ENCODE data around the gene ACTR3C. TPM values are rescaled to one million over a fixed set of nuclear protein-coding genes. Genes with fewer than 3 reads are reported as not detected.
A peak's percentile ranks its signal among the peaks of the same experiment; 100 is the strongest.

ACTR3C gene
- total and polyA plus RNA-seq, 3 donors from 2014 or later = 6.1 to 13.0 (median 12.2) TPM

GRCh38 chr7:150367677-150368095 is 44.3 kb upstream of the ACTR3C start:
- intact Hi-C loops (cut with DNase I; ENCODE audit: low total_unique reads) = no loop called here

DNA sequence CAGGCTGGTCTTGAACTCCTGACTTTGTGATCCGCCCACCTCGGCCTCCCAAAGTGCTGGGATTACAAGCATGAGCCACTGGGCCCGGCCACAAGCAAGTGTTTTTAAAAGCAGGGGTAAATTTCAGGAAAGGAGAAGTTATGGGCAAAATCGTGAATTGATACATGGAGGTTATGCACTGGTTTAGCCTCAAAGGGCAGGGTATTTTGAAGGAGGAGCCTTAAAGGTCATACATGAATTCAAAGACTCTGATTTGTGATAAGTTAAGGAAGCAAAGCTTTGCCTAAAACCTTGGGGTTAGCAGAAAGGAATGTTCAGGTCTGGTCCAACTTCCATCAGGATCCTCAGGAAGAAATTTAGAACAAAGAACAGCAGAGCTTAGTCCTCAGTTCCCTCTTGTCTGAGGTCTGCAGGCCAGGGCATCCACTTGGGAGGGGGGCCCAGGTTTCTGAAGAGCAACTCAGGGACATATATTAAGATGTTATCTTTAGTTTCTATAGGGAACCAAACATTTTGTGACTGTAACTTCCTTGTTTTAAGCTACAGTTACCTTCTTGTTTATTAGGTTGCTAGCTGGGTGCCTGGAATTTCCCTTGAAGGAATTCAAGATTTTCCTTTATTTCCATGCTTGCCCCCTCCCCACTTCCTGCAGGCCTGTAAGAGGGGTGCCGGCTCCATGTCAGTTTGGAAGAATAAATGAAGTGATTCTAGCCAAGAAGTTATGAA is 42.5 kb upstream of the ACTR3C start:
- no peak for DNase-seq
- Histone ChIP-seq H3K27ac (no peak overlapping the region), H3K4me1 (peaks cover 15% of the 10 kb centered on the region), H3K36me3 (ENCODE audit: low read depth, missing control alignments) (no peaks in the 10 kb centered on the region), H3K27me3 (no peaks in the 10 kb centered on the region), H3K4me3 (no peak overlapping the region), H3K9me3 (no peaks in the 10 kb centered on the region)
- WGBS, 2 donors = 75 to 78% methylated on average over 5 of the region's 5 CpGs
- intact Hi-C loops (cut with DNase I; ENCODE audit: low total_unique reads) = no loop called here
- TF ChIP-seq CTCF (IDR thresholded peaks at IDR 0.05) = no peak
- no peak for TF ChIP-seq POLR2A (IDR thresholded peaks at IDR 0.05)

More at GRCh38 chr7:150367677-150368095, 44.3 kb upstream of the ACTR3C start:
- DNase-seq = no peak
- Histone ChIP-seq H3K4me1 (peaks cover 15% of the 10 kb centered on the region), H3K27me3 (no peaks in the 10 kb centered on the region), H3K36me3 (ENCODE audit: low read depth, missing control alignments) (no peaks in the 10 kb centered on the region), H3K9me3 (no peaks in the 10 kb centered on the region), H3K27ac (peak overlapping the region in 1 of 2 donors; percentile 96), H3K4me3 (peak overlapping the region; percentile 86 to 94)
- no peak for TF ChIP-seq CTCF (IDR thresholded peaks at IDR 0.05)
- no peak for TF ChIP-seq POLR2A (IDR thresholded peaks at IDR 0.05)
- 32 to 37% methylated on average over 8 of the region's 8 CpGs for WGBS, 2 donors

- Histone ChIP-seq H3K27ac (no peak overlapping the region), H3K9me3 (no peaks in the 10 kb centered on the region), H3K4me3 (no peak overlapping the region), H3K36me3 (ENCODE audit: low read depth, missing control alignments) (no peaks in the 10 kb centered on the region), H3K27me3 (no peaks in the 10 kb centered on the region), H3K4me1 (peaks cover 10% of the 10 kb centered on the region)
- TF ChIP-seq CTCF (IDR thresholded peaks at IDR 0.05) (no peak), POLR2A (IDR thresholded peaks at IDR 0.05) (no peak)
- WGBS, 2 donors = 86 to 92% methylated on average over 10 of the region's 10 CpGs
- DNase-seq = no peak
- intact Hi-C loops (cut with DNase I; ENCODE audit: low total_unique reads) = no loop called here
These were observed 41.8 kb upstream of the ACTR3C start for GRCh38 chr7:150365194-150365593.

DNA sequence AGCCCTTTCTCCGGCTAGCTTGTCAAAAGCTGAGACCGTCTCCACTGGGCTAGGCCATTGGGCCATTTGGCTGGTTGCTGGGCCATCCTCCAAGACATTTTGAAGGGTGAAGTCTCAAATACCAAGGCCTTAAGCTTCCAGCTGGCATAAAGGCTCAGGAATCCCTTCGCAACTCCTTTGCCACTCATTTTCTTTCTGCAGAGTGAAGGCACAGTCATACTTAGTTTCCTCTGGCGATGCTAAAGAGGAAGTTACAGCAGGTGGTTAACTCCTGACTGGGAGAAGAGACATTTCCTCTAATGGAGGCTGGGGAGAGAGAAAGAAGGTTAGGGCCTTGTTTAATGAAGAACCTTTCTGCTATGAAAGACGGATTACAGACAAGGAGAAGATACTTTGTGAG is 40.5 kb upstream of the ACTR3C start:
- no peaks in the 10 kb centered on the region for H3K27me3 ChIP-seq
- H3K36me3 ChIP-seq (ENCODE audit: low read depth, missing control alignments) = no peaks in the 10 kb centered on the region
- H3K27ac ChIP-seq = no peak overlapping the region
- H3K4me1 ChIP-seq = no peaks in the 10 kb centered on the region
- H3K9me3 ChIP-seq = no peaks in the 10 kb centered on the region
- TF ChIP-seq CTCF (IDR thresholded peaks at IDR 0.05) = no peak
- TF ChIP-seq POLR2A (IDR thresholded peaks at IDR 0.05) = no peak
- intact Hi-C loops (cut with DNase I; ENCODE audit: low total_unique reads) = no loop called here
- WGBS, 2 donors = 85 to 87% methylated on average over 5 of the region's 5 CpGs
- no peak overlapping the region for H3K4me3 ChIP-seq
- no peak for DNase-seq

- no peaks in the 10 kb centered on the region for H3K9me3 ChIP-seq
- no peak overlapping the region for H3K4me3 ChIP-seq
- DNase-seq = no peak
- no peak overlapping the region for H3K27ac ChIP-seq
- H3K27me3 ChIP-seq = no peaks in the 10 kb centered on the region
- no peaks in the 10 kb centered on the region for H3K4me1 ChIP-seq
- WGBS, 2 donors = 91 to 93% methylated on average over 4 of the region's 4 CpGs
- intact Hi-C loops (cut with DNase I; ENCODE audit: low total_unique reads) = no loop called here
- TF ChIP-seq POLR2A (IDR thresholded peaks at IDR 0.05) (no peak), CTCF (IDR thresholded peaks at IDR 0.05) (no peak)
- H3K36me3 ChIP-seq (ENCODE audit: low read depth, missing control alignments) = no peaks in the 10 kb centered on the region
These were observed 40.0 kb upstream of the ACTR3C start for GRCh38 chr7:150363370-150363769.

Measured in testis (tissue), 3 donors.